Lung (tissue), 12 donors: ENCODE results near the gene LCE2C. TPM values are rescaled to one million over a fixed set of nuclear protein-coding genes. Genes with fewer than 3 reads are reported as not detected.

ENCODE experiments used
- ATAC-seq: fragments of 200-7000 bp; cut with Tn5 transposase; one replicate; pipeline ENCODE4 v1.9.1; 2020; ENCODE audit warnings: moderate number of reproducible peaks; ENCODE audit not compliant: insufficient read depth, low FRiP score
- DNase-seq, 3 donors: peaks; one replicate each; pipeline ENCODE4 v3.0.0-alpha.2; 2013 to 2017
- H3K27ac ChIP-seq, 2 donors: one replicate each; pipeline ENCODE4 v1.5.1; 2013; ENCODE audit warnings: mild to moderate bottlenecking in 2 of 2, moderate library complexity in 2 of 2, control low read depth in 1 of 2, inconsistent platforms in 1 of 2, low read depth in 1 of 2, low read length in 1 of 2
- H3K27me3 ChIP-seq, 3 donors: one replicate each; pipeline ENCODE4 v1.5.1; 2013; ENCODE audit warnings: low read length in 2 of 3; ENCODE audit not compliant: control insufficient read depth in 3 of 3, insufficient read depth in 3 of 3
- H3K36me3 ChIP-seq, 4 donors: one replicate each; pipeline ENCODE4 v1.5.1; 2013; ENCODE audit warnings: low read length in 4 of 4, mild to moderate bottlenecking in 1 of 4, moderate library complexity in 1 of 4; ENCODE audit not compliant: control insufficient read depth in 4 of 4, insufficient read depth in 4 of 4
- H3K4me1 ChIP-seq, 5 donors: one replicate each; pipeline ENCODE4 v1.5.1; 2013; ENCODE audit warnings: low read length in 5 of 5, mild to moderate bottlenecking in 2 of 5, moderate library complexity in 1 of 5; ENCODE audit not compliant: control insufficient read depth in 5 of 5, insufficient read depth in 5 of 5
- H3K4me3 ChIP-seq: one replicate; pipeline ENCODE4 v1.5.1; 2013; ENCODE audit warnings: mild to moderate bottlenecking, control low read depth, moderate library complexity
- H3K9ac ChIP-seq, 2 donors: one replicate each; pipeline ENCODE4 v1.5.1; 2013; ENCODE audit warnings: low read length in 2 of 2, control low read depth in 1 of 2; ENCODE audit not compliant: insufficient read depth in 1 of 2
- H3K9me3 ChIP-seq, 4 donors: one replicate each; pipeline ENCODE4 v1.5.1; 2013; ENCODE audit warnings: low read length in 3 of 4, mild to moderate bottlenecking in 1 of 4, moderate library complexity in 1 of 4; ENCODE audit not compliant: control insufficient read depth in 4 of 4, insufficient read depth in 3 of 4
- CTCF ChIP-seq: IDR thresholded peaks from 2 replicates; pipeline ENCODE4 v1.5.1; 2012; ENCODE audit warnings: mild to moderate bottlenecking; ENCODE audit errors: control extremely low read depth, extremely low read depth
- WGBS, 2 donors: extraction: QIAGEN DNeasy Blood & Tissue Kit; methylation state at CpG; one replicate each; pipeline ENCODE4 v1.1.7; 2013; 5-methylcytosine and 5-hydroxymethylcytosine counted together
- polyA plus RNA-seq, 2 donors: library from polyadenylated mRNA; stranded (reverse); fragments of 200-250 nt; gene quantifications; one replicate each; pipeline ENCODE4 v1.2.1, GENCODE V29; 2013
- total RNA-seq, 2 donors: library from RNA; depleted of rRNA in 1 of 2; stranded (reverse); fragments of >200 nt in 1 of 2; gene quantifications; one replicate each; pipeline ENCODE4 v1.2.1, GENCODE V29; 2014 to 2021
- donor health status: control.
- donor health status: control.
- donor health status: Bipolar disorder and iron deficiency.
- donor health status: healthy.
- donor health status: DM: yes; HTN: yes; CAD: no.

LCE2C gene
- total and polyA plus RNA-seq, 4 donors: not detected

DNA sequence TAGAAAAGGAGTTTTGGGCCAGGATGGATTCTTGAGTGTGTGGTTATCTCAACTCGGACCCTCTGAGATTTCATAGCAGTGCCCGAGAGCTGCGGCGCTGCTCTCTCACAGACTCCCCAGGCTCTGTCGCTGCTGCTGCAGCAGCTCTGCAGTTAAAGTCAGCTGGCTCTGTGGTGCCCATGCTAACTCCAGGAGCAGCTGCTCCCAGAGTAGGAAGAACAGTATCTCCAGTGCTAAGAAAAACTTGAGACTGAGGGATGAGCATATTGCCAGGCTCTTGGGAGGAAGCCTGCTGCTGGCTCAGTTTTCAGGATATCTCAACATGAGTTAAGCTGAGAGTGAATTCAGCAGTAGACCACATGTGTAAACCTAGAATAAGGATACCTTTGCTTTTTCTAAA, 7.4 kb upstream of the LCE2C start:
- no peak for DNase-seq
- Histone ChIP-seq H3K27ac (no peak overlapping the region), H3K36me3 (no peaks in the 10 kb centered on the region), H3K9ac (no peak overlapping the region), H3K4me3 (no peak overlapping the region), H3K4me1 (no peaks in the 10 kb centered on the region), H3K9me3 (peaks cover 0 to 4% (median 1%) of the 10 kb centered on the region in 4 donors), H3K27me3 (peaks cover 0 to 4% (median 0%) of the 10 kb centered on the region in 3 donors)
- ATAC-seq: no peak
- no peak for TF ChIP-seq CTCF
- WGBS, 2 donors: 83 to 86% methylated on average over 5 of the region's 5 CpGs

- Histone ChIP-seq H3K27ac (no peak overlapping the region), H3K27me3 (no peaks in the 10 kb centered on the region), H3K36me3 (no peaks in the 10 kb centered on the region), H3K9me3 (no peaks in the 10 kb centered on the region), H3K4me3 (no peak overlapping the region), H3K9ac (no peak overlapping the region), H3K4me1 (no peaks in the 10 kb centered on the region)
- WGBS, 2 donors: 36 to 45% methylated on average over 2 of the region's 2 CpGs
- ATAC-seq: no peak
- DNase-seq: no peak
- TF ChIP-seq CTCF: no peak
Observed at GRCh38 chr1:152673016-152673415, 2.1 kb upstream of the LCE2C start.

DNA sequence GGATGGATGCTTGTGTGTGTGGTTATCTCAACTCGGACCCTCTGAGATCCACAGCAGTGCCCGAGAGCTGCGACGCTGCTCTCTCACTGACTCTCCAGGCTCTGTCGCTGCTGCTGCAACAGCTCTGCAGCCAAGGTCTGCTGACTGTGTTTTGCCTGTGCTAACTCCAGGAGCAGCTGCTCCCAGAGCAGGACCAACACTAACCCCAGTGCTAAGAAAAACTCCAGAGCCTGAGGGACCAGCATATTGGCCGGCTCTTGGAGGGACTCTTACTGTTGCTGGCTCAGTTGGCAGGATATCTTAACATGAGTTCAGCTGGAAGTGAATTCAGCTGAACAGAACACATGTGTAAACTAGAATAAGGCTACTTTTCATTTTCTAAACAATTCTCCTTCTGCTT, 4.4 kb downstream of the LCE2C start:
- TF ChIP-seq CTCF: no peak
- no peak for DNase-seq
- Histone ChIP-seq H3K27ac (no peak overlapping the region), H3K4me1 (no peaks in the 10 kb centered on the region), H3K27me3 (no peaks in the 10 kb centered on the region), H3K9ac (no peak overlapping the region), H3K9me3 (peaks cover 0 to 4% (median 0%) of the 10 kb centered on the region in 4 donors), H3K4me3 (no peak overlapping the region), H3K36me3 (no peaks in the 10 kb centered on the region)
- 58 to 84% methylated on average over 6 of the region's 6 CpGs for WGBS, 2 donors
- no peak for ATAC-seq

- no peak overlapping the region for H3K4me3 ChIP-seq
- H3K27ac ChIP-seq: no peak overlapping the region
- H3K36me3 ChIP-seq: no peaks in the 10 kb centered on the region
- H3K9me3 ChIP-seq: peaks cover 0 to 4% (median 0%) of the 10 kb centered on the region in 4 donors
- 61 to 63% methylated on average over 2 of the region's 2 CpGs for WGBS, 2 donors
- TF ChIP-seq CTCF: no peak
- no peaks in the 10 kb centered on the region for H3K27me3 ChIP-seq
- ATAC-seq: no peak
- DNase-seq: no peak
- H3K4me1 ChIP-seq: no peaks in the 10 kb centered on the region
- no peak overlapping the region for H3K9ac ChIP-seq
Observed at GRCh38 chr1:152681616-152682015, 6.5 kb downstream of the LCE2C start.
